ENCODE measurements around the gene CCDC171. TPM values are rescaled to one million over a fixed set of nuclear protein-coding genes. Genes with fewer than 3 reads are reported as not detected.

The CCDC171 gene
- total and polyA plus RNA-seq, 4 donors = 0.13 to 1.1 (median 0.43) TPM

DNA sequence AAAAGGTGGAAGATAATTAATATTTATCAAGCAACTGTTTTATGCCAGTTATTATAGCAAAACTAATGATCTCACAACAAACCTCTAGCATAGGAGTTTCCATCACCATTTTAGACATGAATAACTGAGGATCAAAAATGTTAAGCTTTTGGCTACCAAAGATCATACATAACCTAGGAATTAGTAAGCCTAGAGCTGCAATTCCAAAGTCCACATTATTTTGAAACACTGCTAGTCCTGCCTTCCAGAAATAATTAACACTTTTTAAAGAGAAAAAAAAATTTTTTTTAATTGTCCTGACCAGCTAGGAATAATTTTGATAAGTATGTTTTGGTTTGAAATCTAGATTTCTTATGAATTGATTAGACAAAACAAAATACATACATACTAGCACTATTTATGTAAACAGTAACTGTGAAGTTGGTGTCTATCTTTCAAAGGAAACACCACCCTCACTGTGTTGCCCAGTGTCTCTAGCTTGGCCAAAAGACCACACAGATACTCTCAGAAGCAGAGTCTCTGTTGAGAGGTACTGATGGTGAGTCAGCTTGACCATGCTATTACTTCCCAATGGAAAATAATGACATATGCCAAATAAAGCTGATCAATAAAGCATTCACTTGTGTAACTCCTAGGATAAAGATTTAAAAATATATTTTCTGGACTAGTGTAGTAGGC lies 422.4 kb downstream of the CCDC171 start:
- H3K27me3 ChIP-seq (ENCODE audit: control insufficient read depth in 4 of 4, insufficient read depth in 4 of 4, low read length in 3 of 4) = no peaks in the 10 kb centered on the region
- H3K9ac ChIP-seq (ENCODE audit: low read depth in 1 of 2, low read length in 2 of 2) = no peak overlapping the region
- no peak overlapping the region for H3K27ac ChIP-seq (ENCODE audit: low read depth in 1 of 2, low read length in 2 of 2)
- no peaks in the 10 kb centered on the region for H3K9me3 ChIP-seq (ENCODE audit: control insufficient read depth in 4 of 4, low read length in 3 of 4)
- no peaks in the 10 kb centered on the region for H3K36me3 ChIP-seq (ENCODE audit: control insufficient read depth in 4 of 4, insufficient read depth in 3 of 4, low read depth in 1 of 4, low read length in 3 of 4)
- TF ChIP-seq RAD21 (IDR thresholded peaks at IDR 0.05) = no peak
- TF ChIP-seq NR2F2 (IDR thresholded peaks at IDR 0.05) = no peak
- TF ChIP-seq TAF1 (conservative IDR thresholded peaks at IDR 0.05) = no peak
- TF ChIP-seq JUND (IDR thresholded peaks at IDR 0.05) = peak in 1 of 2 donors; percentile 25
- peak; percentile 60 for TF ChIP-seq HNF4G (IDR thresholded peaks at IDR 0.05)
- TF ChIP-seq FOXA1 (IDR thresholded peaks at IDR 0.05) = no peak
- TF ChIP-seq GABPA (IDR thresholded peaks at IDR 0.05 in 1 of 2, conservative IDR thresholded peaks at IDR 0.05 in 1 of 2) = no peak
- TF ChIP-seq, protein P1, sequence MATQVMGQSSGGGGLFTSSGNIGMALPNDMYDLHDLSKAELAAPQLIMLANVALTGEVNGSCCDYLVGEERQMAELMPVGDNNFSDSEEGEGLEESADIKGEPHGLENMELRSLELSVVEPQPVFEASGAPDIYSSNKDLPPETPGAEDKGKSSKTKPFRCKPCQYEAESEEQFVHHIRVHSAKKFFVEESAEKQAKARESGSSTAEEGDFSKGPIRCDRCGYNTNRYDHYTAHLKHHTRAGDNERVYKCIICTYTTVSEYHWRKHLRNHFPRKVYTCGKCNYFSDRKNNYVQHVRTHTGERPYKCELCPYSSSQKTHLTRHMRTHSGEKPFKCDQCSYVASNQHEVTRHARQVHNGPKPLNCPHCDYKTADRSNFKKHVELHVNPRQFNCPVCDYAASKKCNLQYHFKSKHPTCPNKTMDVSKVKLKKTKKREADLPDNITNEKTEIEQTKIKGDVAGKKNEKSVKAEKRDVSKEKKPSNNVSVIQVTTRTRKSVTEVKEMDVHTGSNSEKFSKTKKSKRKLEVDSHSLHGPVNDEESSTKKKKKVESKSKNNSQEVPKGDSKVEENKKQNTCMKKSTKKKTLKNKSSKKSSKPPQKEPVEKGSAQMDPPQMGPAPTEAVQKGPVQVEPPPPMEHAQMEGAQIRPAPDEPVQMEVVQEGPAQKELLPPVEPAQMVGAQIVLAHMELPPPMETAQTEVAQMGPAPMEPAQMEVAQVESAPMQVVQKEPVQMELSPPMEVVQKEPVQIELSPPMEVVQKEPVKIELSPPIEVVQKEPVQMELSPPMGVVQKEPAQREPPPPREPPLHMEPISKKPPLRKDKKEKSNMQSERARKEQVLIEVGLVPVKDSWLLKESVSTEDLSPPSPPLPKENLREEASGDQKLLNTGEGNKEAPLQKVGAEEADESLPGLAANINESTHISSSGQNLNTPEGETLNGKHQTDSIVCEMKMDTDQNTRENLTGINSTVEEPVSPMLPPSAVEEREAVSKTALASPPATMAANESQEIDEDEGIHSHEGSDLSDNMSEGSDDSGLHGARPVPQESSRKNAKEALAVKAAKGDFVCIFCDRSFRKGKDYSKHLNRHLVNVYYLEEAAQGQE (IDR thresholded peaks at IDR 0.05) = no peak
- TF ChIP-seq, protein P2, sequence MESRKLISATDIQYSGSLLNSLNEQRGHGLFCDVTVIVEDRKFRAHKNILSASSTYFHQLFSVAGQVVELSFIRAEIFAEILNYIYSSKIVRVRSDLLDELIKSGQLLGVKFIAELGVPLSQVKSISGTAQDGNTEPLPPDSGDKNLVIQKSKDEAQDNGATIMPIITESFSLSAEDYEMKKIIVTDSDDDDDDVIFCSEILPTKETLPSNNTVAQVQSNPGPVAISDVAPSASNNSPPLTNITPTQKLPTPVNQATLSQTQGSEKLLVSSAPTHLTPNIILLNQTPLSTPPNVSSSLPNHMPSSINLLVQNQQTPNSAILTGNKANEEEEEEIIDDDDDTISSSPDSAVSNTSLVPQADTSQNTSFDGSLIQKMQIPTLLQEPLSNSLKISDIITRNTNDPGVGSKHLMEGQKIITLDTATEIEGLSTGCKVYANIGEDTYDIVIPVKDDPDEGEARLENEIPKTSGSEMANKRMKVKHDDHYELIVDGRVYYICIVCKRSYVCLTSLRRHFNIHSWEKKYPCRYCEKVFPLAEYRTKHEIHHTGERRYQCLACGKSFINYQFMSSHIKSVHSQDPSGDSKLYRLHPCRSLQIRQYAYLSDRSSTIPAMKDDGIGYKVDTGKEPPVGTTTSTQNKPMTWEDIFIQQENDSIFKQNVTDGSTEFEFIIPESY (IDR thresholded peaks at IDR 0.05) = no peak
- TF ChIP-seq, protein P3, sequence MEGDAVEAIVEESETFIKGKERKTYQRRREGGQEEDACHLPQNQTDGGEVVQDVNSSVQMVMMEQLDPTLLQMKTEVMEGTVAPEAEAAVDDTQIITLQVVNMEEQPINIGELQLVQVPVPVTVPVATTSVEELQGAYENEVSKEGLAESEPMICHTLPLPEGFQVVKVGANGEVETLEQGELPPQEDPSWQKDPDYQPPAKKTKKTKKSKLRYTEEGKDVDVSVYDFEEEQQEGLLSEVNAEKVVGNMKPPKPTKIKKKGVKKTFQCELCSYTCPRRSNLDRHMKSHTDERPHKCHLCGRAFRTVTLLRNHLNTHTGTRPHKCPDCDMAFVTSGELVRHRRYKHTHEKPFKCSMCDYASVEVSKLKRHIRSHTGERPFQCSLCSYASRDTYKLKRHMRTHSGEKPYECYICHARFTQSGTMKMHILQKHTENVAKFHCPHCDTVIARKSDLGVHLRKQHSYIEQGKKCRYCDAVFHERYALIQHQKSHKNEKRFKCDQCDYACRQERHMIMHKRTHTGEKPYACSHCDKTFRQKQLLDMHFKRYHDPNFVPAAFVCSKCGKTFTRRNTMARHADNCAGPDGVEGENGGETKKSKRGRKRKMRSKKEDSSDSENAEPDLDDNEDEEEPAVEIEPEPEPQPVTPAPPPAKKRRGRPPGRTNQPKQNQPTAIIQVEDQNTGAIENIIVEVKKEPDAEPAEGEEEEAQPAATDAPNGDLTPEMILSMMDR (IDR thresholded peaks at IDR 0.05; ENCODE audit: low read depth, low read length, missing input control) = no peak
- peak; percentile 51 for TF ChIP-seq SP1 (IDR thresholded peaks at IDR 0.05)
- TF ChIP-seq, protein P4, sequence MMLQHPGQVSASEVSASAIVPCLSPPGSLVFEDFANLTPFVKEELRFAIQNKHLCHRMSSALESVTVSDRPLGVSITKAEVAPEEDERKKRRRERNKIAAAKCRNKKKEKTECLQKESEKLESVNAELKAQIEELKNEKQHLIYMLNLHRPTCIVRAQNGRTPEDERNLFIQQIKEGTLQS (IDR thresholded peaks at IDR 0.05) = no peak
- TF ChIP-seq YY1 (IDR thresholded peaks at IDR 0.05) = no peak
- TF ChIP-seq FOXA2 (IDR thresholded peaks at IDR 0.05) = no peak
- TF ChIP-seq RXRA (IDR thresholded peaks at IDR 0.05) = no peak
- TF ChIP-seq, protein P5, sequence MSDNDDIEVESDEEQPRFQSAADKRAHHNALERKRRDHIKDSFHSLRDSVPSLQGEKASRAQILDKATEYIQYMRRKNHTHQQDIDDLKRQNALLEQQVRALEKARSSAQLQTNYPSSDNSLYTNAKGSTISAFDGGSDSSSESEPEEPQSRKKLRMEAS (IDR thresholded peaks at IDR 0.05) = no peak
- TF ChIP-seq EGR1 (IDR thresholded peaks at IDR 0.05; ENCODE audit: low read depth in 2 of 2) = no peak
- TF ChIP-seq HNF4A (conservative IDR thresholded peaks at IDR 0.05) = peak; percentile 84 to 86
- H3K4me3 ChIP-seq (ENCODE audit: low read depth in 1 of 3, low read length in 3 of 3) = no peak overlapping the region
- peaks cover 0 to 6% (median 5%) of the 10 kb centered on the region in 4 donors for H3K4me1 ChIP-seq (ENCODE audit: control insufficient read depth in 4 of 4, insufficient read depth in 4 of 4, low read length in 3 of 4)
- no peak for DNase-seq (ENCODE audit: low spot score)

Measured in liver (tissue), 9 donors.